Stimulated activated CD8-positive, alpha-beta memory T cell treated with anti-CD3 and anti-CD28 coated beads, Interleukin-4, amount 100 ng/mL, for 4 hours (primary cell): Measurements from ENCODE around the gene PMFBP1.

Experiments
- DNase-seq, 2 donors: peaks; one replicate each; pipeline ENCODE4 v3.0.0-alpha.2; 2020; ENCODE audit warnings: low read depth in 2 of 2, low spot score in 1 of 2

Gene PMFBP1

DNA sequence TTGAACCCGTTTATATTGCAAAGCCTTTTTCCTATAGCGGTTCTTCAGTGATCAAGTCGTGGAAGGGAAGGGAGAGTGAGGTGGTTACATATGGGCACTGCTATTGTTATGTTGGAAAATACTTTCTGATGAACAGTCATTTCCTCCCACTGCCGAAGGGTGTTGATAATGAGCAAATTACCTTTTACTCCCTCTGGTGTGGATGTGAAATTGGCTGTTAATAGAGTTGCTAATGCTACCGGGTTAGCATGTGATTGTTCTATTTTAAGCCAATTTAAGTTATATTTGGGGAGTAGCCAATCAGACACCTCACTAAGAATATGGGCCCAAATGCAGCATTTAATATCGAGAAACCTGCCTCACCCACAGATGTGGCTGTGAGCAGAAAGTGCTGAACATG is 15.6 kb upstream of the PMFBP1 start:
- DNase-seq = no peak

DNA sequence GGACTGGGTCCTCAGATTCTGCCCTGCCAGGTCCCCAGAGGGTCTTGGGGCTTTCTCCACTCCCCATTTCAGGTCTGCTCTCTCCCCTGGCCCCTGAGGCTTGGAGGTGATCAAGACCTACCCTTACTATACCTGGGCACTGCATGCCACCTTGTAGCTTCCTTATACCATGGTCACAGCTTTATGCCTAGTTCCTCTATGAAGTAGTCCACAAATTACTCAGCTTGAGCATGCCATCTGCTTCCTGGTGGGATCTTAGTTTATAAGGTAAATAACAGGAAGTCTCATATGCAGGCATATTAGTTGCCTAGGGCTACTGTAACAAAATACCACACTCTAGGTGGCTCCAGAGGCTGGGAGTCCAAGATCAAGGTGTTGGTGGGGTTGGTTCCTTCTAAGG is 11.0 kb upstream of the PMFBP1 start:
- DNase-seq = no peak

DNA sequence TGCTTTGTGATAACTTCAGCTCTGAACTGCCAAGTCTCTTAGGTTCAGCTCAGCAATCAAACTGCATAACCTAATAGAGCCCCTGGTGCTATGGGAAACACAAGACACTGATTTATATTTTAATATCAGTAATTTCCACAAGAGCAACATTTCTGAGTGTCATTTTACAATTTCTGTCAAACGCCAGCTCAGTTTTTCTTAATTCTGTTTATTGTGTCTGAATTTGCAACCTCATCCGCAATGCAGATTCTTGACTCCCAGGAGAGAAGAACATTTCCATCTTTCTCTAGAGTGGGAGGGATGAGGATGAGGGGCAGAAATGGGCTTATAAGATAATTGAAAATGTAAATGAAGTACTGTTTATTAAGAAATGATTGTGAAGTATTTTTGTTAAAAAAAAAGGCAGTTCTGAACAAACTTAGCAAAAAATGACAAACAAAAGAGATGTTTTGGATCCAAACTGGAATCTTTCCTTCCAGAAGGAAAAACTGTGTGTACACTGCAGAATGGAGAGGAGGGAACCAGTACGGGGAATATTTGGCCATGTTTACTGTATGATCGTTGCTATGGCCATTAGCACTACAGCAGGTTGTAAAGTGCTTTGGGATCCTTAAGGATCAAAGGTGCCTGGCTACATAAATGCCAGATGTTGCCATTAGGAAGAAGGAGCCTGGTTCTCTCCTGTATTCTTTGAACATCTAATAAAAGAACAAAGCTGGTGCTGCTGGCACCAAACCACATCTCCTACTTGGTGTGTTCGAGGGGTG is 7.4 kb upstream of the PMFBP1 start:
- no peak for DNase-seq

- DNase-seq = no peak
These were observed 2.8 kb upstream of the PMFBP1 start for GRCh38 chr16:72174726-72175125.

DNA sequence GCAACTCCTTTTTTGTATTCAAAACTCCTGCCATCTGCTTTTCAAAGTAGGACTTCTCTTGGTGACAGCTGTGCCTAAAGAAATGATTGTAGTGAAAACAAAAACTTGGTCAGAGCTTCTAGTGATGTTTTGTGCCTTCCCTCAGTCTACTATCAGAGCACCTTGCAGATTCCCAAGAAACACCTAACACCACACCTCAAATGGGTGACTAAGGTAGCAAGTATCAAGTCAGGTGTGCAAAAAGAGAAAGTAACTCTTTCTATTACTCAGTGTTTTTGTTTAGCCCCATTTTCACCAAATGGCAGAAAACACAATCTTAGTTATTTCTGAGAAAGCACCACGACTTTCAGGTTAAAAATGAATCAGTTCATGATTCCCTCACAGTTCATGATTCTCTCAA is 2.0 kb upstream of the PMFBP1 start:
- no peak for DNase-seq

GRCh38 chr16:72171236-72171635 is 719 bp downstream of the PMFBP1 start:
- DNase-seq = no peak

GRCh38 chr16:72169708-72170107 is 2.2 kb downstream of the PMFBP1 start:
- DNase-seq = no peak

DNA sequence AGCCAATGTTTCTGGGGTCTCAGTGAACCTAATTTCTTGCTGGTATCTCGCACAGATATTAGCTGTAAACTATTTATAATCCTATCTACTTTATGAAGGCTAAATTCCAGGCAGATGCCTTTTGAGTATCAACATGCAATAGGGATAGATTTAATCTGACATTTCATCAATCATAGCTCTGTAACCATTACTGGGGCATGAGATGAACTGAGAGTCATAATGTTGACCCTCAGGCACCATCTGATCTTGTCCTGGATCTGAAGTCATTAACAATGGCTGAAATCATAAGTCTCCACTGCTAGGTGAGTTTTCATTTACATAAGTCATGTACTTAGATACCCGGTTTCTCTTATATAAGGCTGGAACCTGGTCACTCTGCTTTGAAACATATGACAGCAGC is 3.6 kb downstream of the PMFBP1 start:
- no peak for DNase-seq

DNA sequence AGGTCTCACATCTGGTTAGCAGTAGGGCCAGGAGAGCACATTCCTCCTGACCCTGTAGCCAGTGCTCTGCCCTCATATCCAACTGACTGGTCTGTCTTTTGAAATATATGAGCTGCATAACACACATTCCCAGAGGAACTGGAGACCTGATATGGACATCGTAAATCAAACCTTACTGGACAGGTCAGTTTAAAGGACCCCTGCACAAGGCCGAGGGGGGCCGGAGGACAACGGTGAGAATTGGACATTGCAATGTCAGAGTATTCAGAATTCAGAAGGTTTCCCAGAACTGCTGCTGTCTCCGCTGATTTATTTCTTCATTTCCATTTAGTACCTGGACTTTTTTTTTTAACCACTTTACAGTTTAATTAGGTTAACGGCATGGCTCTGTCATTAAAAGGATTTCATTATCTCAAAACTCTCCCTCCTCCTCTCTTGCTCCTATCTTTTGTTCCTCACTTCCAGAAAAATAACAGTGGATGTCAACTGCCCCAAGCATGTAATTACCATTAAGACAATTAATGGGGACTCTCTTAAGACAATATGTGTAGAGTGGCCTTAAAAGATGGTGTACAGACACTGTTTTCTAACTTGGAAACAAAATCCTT is 4.9 kb downstream of the PMFBP1 start:
- DNase-seq = no peak

DNA sequence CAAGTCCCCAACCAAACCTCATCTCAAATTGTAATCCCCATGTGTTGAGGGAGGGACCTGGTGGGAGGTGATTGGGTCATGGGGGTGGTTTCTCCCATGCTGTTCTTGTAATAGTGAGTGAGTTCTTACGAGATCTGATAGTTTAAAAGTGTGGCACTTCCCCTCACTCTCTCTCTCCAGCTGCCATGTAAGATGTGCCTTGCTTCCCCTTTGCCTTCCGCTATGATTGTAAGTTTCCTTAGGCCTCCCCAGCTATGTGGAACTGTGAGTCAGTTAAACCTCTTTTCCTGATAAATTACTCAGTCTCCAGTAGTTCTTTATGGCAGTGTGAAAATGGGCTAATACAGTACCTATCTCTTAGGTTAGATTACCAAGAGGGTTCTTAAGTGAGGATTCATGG is 5.8 kb downstream of the PMFBP1 start:
- DNase-seq = no peak

DNA sequence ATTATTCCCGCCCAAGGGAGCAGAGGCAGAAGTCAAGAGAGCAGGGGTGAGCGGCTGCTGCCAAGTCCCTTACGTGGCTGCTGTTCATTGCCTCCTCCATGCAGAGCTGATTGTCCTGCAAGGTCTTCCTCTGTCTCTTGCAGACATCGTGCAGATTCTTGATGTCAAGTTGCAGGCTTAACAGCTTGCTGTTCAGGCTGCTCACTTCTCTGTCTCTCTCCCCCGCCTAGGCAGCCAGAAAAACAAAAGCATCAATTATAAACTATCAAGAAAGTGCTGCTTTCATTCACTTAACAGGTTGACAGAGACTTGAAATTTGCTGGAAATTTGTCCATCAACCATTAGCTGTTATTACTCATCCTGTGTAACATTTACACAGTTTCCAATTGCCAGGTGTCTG is 7.3 kb downstream of the PMFBP1 start:
- no peak for DNase-seq

- DNase-seq = no peak
These were observed 9.8 kb downstream of the PMFBP1 start for GRCh38 chr16:72162105-72162692.

- no peak for DNase-seq
These were observed 12.2 kb downstream of the PMFBP1 start for GRCh38 chr16:72159801-72160200.

DNA sequence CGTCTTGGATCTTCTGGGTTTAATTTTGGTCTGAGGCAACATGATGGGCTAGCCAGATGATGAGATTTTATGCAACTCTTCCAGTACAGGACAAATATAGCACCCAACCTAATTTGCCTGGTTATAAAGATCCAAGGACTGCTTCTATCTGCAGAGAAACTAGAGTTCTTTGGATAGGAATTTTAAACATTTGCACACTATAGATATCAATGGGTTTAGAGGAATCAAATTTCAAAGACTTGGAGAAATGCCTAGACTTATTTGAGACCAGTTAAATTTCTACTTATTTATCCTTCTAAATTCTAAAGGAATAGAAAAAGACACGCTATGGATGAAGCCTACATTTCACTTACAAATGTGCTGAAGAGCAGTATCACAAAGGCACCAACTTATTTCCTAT is 12.6 kb downstream of the PMFBP1 start:
- DNase-seq = no peak

GRCh38 chr16:72149676-72150464 is 22.1 kb downstream of the PMFBP1 start:
- no peak for DNase-seq

- DNase-seq = no peak
These were observed 29.5 kb downstream of the PMFBP1 start for GRCh38 chr16:72142476-72142875.

DNA sequence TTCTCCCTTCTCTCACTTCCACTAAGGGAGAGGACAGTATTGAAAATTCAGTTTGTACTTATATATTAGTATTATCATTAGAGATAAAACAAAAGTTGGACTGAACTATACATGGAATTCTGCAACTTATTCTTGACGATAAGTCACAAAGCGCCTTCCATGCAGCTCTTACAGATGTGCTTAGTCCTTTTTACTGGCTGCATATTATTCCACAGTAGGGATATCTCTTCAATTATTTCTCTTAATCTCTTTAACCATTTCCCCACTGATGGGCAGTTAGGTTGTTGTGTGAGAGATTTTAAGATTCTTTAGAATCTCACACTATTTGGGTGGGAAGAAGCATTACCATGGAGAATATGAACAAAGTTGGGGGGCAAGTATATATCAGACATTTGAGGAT is 32.0 kb downstream of the PMFBP1 start:
- no peak for DNase-seq

DNA sequence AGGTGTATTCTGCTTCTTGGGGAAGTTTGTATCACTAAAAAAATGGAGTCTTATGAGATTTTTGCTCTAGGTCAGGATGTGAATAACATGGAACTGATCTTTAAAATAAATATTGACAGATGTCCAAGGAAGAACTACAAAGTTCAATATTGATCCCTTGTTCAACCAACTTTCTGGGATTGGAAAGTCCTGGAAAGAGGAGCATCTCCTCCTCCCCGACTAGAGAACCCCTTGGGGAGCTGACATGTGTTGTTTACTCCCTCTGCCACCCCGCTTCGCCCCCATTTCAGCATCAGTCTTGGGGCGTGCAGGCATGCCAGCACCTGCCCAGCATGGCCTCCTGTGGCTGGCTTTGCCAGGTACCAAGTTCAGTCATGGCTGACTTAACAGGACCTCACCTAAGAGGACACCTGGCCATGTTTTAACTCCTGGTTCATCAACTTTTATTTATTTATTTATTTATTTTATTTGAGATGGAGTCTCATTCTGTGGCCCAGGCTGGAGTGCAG is 33.8 kb downstream of the PMFBP1 start:
- no peak for DNase-seq

- DNase-seq = no peak
These were observed 34.4 kb downstream of the PMFBP1 start for GRCh38 chr16:72137380-72138063.

GRCh38 chr16:72134507-72134906 is 37.4 kb downstream of the PMFBP1 start:
- DNase-seq = no peak

- DNase-seq = no peak
These were observed 39.2 kb downstream of the PMFBP1 start for GRCh38 chr16:72132726-72133125.
